Measurements from ENCODE around the gene LPCAT1. TPM values are rescaled to one million over a fixed set of nuclear protein-coding genes. Genes with fewer than 3 reads are reported as not detected.

The LPCAT1 gene
- total RNA-seq, 1 donor from 2014 or later, result 41.9 TPM

DNA sequence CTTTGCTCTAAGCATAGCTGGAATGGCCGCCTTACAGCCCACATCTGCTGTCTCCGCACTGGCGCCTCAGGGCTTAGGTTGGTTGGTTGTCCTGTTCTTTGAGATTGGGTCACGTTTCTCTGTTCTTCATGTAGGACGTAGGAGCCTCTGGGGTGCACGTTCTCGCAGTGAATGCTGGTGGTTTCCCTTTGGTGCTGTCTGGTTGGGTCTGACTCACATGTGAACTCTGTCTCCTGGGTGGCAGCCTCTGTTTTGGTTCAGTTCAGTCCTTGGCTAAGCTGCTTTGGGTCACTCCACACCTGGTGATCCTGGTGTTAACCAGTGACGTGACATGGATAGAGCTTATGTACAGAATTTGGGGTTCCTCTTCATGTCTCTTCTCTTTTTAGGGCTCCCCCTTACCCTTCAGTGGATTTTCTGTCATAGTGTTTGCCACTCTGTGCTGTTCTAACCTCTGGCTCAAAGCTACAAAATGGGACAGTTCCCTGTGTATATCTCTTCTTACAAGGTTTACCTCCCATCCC, 12.6 kb upstream of the LPCAT1 start:
- Histone ChIP-seq H3K9ac (ENCODE audit: low read length) (no peak overlapping the region), H3K4me1 (ENCODE audit: insufficient read depth, low read length) (no peaks in the 10 kb centered on the region), H2AFZ (ENCODE audit: low read depth, low read length) (no peak overlapping the region), H3K4me3 (ENCODE audit: insufficient read depth, low read depth, low read length) (no peak overlapping the region), H3K79me2 (ENCODE audit: insufficient read depth, low read length) (no peaks in the 10 kb centered on the region), H4K20me1 (ENCODE audit: insufficient read depth, low read length) (peaks cover 5% of the 10 kb centered on the region), H3K9me3 (ENCODE audit: insufficient read depth, low read depth, low read length) (peaks cover 3% of the 10 kb centered on the region), H3K36me3 (ENCODE audit: insufficient read depth, low read length) (no peaks in the 10 kb centered on the region), H3K27me3 (ENCODE audit: insufficient read depth, low read length) (peaks cover 19% of the 10 kb centered on the region), H3K27ac (ENCODE audit: low read depth, low read length) (no peak overlapping the region), H3K4me2 (ENCODE audit: low read length) (no peak overlapping the region)
- DNase-seq (ENCODE audit: low read depth) (no peak), FAIRE-seq (no peak)
- Mint-ChIP-seq H3K36me3 (ENCODE audit: low read depth, unreplicated experiment) (no peaks in the 10 kb centered on the region), H3K27me3 (ENCODE audit: low read depth, unreplicated experiment) (peaks cover 28% of the 10 kb centered on the region), H3K9me3 (ENCODE audit: unreplicated experiment) (no peaks in the 10 kb centered on the region), H3K4me3 (ENCODE audit: unreplicated experiment) (no peak overlapping the region), H3K27ac (ENCODE audit: unreplicated experiment) (peak overlapping the region; percentile 34), H3K4me1 (ENCODE audit: low read depth, unreplicated experiment) (peaks cover 13% of the 10 kb centered on the region)
- TF ChIP-seq CTCF (IDR thresholded peaks at IDR 0.05; ENCODE audit: insufficient read depth, low read depth, low read length), result no peak
- no peak for TF ChIP-seq EZH2 (IDR thresholded peaks at IDR 0.05; ENCODE audit: insufficient read depth, low read length)

GRCh38 chr5:1535646-1536045, 11.9 kb upstream of the LPCAT1 start:
- peaks cover 3% of the 10 kb centered on the region for H3K9me3 ChIP-seq (ENCODE audit: insufficient read depth, low read depth, low read length)
- FAIRE-seq, result no peak

More at GRCh38 chr5:1535646-1536045, 11.9 kb upstream of the LPCAT1 start:
- no peaks in the 10 kb centered on the region for H3K36me3 ChIP-seq (ENCODE audit: insufficient read depth, low read length)
- TF ChIP-seq CTCF (IDR thresholded peaks at IDR 0.05; ENCODE audit: insufficient read depth, low read depth, low read length) (no peak), EZH2 (IDR thresholded peaks at IDR 0.05; ENCODE audit: insufficient read depth, low read length) (no peak)
- no peaks in the 10 kb centered on the region for H3K36me3 Mint-ChIP-seq (ENCODE audit: low read depth, unreplicated experiment)
- no peak overlapping the region for H3K27ac Mint-ChIP-seq (ENCODE audit: unreplicated experiment)
- H3K4me1 Mint-ChIP-seq (ENCODE audit: low read depth, unreplicated experiment), result peaks cover 13% of the 10 kb centered on the region
- H4K20me1 ChIP-seq (ENCODE audit: insufficient read depth, low read length), result peaks cover 5% of the 10 kb centered on the region
- no peak overlapping the region for H2AFZ ChIP-seq (ENCODE audit: low read depth, low read length)
- no peak for DNase-seq (ENCODE audit: low read depth)
- H3K27me3 ChIP-seq (ENCODE audit: insufficient read depth, low read length), result peaks cover 20% of the 10 kb centered on the region
- no peaks in the 10 kb centered on the region for H3K9me3 Mint-ChIP-seq (ENCODE audit: unreplicated experiment)
- no peak overlapping the region for H3K4me3 Mint-ChIP-seq (ENCODE audit: unreplicated experiment)
- H3K4me1 ChIP-seq (ENCODE audit: insufficient read depth, low read length), result no peaks in the 10 kb centered on the region
- no peak overlapping the region for H3K4me2 ChIP-seq (ENCODE audit: low read length)
- no peaks in the 10 kb centered on the region for H3K79me2 ChIP-seq (ENCODE audit: insufficient read depth, low read length)
- no peak overlapping the region for H3K4me3 ChIP-seq (ENCODE audit: insufficient read depth, low read depth, low read length)
- H3K9ac ChIP-seq (ENCODE audit: low read length), result no peak overlapping the region
- peaks cover 22% of the 10 kb centered on the region for H3K27me3 Mint-ChIP-seq (ENCODE audit: low read depth, unreplicated experiment)
- no peak overlapping the region for H3K27ac ChIP-seq (ENCODE audit: low read depth, low read length)
